GM18505 (cell line): ENCODE data around the gene GSK3B.
"Not testable (repeated sequence)": the region's sequence is repeated elsewhere in the genome, so short reads cannot be mapped to it uniquely, and the experiment has no call there.

Source experiments
- ATAC-seq: cut with Tn5 transposase; IDR thresholded peaks from one replicate; pipeline ENCODE4 v1.9.1; 2021; ENCODE audit not compliant: unreplicated experiment
- POLR2A ChIP-seq: IDR thresholded peaks from 4 replicates; pipeline ENCODE4 v1.6.1; 2011; ENCODE audit warnings: borderline replicate concordance; ENCODE audit not compliant: insufficient read depth, insufficient read length; ENCODE audit errors: extremely low read depth

Gene GSK3B

DNA sequence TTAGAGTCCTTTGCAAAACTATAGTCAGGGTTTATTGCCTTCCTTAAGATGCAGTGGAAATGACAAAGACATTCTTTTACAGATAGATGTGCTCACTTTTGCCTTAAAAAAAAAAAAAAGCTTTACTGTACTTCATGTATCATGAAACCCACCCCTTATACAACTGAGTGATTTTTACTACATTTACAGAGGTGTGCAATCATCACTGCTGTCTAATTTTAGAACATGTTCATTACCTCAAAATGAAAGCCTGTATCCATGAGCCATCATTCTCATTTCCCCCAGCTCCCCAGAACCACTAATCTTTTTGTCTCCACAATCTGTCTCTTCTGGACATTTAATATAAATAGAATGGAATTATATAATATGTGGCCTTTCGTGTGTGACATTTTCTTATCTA, 200.5 kb downstream of the GSK3B start:
- ATAC-seq, result no peak
- no peak for TF ChIP-seq POLR2A

DNA sequence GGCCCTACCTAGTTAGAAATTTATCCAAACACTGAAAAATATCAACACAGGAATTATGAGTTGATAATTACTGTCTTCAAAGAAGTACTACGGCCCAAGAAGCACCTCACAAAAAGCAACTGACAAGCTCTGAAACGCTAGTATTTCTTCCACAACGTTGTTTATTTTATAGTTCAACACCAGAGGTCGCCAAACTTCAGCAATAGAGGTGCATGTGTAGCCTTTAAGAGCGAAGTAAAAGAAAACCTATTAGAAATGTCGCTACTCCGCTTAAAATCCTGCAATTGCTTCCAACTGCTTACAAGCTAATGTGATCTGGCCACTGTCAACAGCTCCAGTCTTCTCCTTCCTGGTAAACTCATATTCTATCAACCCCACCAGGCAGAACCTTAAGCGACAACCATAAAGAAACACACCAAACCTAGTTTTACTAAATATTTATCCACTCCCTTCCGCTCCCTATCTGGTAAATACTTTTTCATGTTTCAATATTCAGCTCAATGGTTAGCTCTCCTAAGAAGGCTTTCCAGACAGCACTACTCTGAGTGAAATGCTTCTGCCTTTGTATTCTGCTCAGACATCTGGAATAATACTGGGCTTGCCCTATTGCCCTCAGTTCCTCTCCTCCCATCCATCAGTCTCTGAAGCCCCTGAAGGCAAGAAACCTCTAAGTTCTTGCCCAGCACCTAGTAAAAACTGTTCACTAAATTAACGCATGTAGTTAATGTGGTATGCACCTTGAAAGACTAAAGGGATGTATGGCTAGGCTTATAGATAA, 202.1 kb downstream of the GSK3B start:
- TF ChIP-seq POLR2A, result no peak
- ATAC-seq, result no peak

DNA sequence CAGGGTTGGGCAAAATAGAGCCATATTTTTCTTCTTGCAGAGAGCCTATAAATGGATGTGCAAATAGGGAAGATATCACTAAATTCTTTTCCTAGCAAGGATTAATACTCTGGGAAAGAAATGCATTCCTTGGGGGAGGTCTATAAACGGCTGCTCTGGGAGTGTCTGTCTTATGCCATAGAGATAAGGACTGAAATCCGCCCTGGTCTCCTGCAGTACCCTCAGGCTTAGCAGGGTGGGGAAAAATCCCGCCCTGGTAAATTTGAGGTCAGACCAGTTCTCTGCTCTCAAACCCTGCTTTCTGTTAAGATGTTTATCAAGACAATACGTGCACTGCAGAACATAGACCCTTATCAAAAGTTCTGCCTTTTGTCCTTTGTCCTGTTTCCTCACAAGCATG, 205.6 kb downstream of the GSK3B start:
- ATAC-seq, result not testable (repeated sequence)

DNA sequence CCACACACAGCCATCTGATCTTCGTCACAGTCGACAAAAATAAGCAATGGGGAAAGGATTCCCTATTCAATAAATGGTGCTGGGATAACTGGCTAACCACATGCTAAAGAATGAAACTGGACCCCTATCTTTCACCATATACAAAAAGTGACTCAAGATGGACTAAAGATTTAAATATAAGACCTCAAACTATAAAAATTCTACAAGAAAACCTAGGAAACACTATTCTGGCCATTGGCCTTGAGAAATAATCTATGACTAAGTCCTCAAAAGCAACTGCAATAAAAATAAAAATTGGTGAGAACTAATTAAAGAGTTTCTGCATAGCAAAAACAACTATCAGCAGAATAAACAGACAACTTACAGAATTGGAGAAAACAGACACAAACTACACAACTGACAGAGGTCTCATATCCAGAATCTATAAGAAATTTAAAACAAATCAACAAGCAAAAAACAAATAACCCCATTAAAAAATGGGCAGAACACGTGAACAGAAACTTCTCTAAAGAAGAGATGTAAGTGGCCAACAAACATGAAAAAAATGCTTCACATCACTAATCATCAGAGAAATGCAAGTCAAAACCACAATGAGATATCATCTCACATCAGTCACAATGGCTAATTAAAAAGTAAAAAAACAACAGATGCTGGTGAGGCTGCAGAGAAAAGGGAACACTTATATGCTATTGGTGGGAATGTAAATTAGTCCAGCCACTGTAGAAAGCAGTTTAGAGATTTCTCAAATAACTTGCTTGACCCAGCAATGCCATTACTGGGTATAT, 208.3 kb downstream of the GSK3B start:
- no peak for TF ChIP-seq POLR2A

DNA sequence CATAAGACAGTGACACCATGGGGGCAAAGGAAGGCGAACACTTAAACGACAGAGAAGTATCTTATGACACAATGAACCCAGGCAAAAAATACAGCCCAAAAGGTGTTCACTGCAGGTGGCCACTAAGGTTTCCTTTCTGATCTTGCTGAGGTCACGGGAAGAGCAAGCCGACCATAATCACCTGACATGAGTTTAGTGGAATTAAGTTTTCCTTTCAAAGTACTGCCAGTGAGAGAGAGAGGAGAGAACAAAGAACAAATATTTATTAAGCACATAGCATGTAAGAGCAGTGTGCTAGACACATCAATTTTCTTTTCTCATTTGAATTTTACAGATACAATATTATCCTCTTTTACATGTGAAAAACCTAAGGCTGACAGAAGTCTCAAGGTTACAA, 210.1 kb downstream of the GSK3B start:
- no peak for TF ChIP-seq POLR2A
- no peak for ATAC-seq

More for the DNA sequence above, 208.3 kb downstream of the GSK3B start:
- no peak for ATAC-seq

GRCh38 chr3:119883461-119884160, 210.6 kb downstream of the GSK3B start:
- no peak for TF ChIP-seq POLR2A
- no peak for ATAC-seq

- TF ChIP-seq POLR2A, result no peak
- ATAC-seq, result no peak
These were observed 213.3 kb downstream of the GSK3B start for GRCh38 chr3:119880966-119881365.

GRCh38 chr3:119873646-119874045, 220.6 kb downstream of the GSK3B start:
- no peak for TF ChIP-seq POLR2A
- no peak for ATAC-seq

DNA sequence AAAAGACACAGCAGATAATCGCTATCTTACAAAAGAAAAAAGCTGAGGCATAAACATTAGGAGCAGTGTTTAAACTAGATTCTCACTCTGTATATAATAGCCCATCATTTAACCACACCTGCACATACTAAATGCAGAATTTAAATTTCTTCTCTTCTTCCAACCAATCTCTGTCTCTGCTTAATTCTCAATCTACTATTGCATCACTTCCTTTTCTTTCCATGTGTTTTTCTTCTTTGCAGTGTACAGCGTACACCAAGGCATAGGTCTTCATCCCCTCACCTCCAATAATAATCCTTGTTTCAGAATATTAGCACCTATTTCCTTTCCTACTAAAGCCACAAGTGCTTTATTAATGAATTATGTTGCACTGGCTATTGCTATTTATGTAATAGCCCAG, 221.5 kb downstream of the GSK3B start:
- no peak for TF ChIP-seq POLR2A
- no peak for ATAC-seq

- TF ChIP-seq POLR2A, result no peak
- no peak for ATAC-seq
These were observed 222.7 kb downstream of the GSK3B start for GRCh38 chr3:119871571-119871970.

DNA sequence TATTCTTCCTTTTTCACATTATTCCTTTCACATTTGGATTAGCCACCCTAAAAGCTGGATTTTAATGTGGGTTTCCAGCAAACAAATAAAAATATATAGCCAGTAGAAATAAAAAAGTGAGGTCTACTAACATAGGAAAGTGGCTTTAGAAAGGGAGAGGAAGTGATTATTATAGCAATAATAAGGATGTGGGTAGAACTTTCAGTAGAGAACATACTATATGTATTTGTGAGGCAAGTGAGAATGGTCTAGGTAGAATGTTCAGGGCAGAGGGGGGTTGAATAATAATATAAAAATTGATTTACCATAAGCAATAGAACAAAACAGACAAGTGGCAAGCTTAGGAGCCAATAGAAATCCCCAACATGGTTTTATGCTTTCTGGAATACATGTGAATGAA, 223.7 kb downstream of the GSK3B start:
- no peak for ATAC-seq
- TF ChIP-seq POLR2A, result no peak

DNA sequence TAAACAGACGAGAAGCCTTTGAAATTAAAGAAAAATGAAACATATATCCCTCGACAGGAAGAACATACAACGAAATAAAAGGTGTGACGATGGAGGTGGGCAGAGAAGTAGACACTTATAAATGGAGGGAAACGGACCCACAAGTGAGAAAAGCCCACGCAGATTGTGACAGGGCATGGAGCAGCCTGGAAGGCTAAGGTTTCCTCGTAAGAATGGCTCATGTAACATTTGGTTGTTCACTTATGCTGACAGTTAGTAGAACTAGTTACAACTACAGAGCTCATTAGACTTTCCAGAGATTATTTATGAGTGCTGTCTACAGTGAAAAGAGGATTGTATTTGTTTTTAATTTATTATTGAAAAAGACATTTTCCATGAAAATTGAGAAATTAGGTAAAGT, 229.8 kb downstream of the GSK3B start:
- no peak for ATAC-seq
- no peak for TF ChIP-seq POLR2A

DNA sequence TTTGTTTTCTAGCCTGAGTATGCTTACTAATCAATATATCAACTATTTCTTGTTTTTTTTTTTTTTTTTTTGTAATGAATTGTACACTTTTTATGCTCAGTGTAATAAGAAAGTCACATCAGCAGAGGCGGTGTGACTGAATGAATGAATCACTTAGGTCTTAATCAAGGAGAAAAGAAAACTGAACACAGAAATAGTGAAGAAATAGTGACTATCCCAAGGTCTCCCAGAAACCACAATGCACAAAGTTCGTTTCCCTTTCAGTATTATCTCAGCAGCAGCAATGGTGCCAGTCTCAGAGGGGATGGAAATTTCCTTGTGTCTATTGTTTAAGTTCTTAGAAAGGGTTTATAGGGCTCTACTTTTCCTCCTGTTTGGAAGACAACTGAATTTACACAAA, 231.6 kb downstream of the GSK3B start:
- no peak for ATAC-seq
- no peak for TF ChIP-seq POLR2A

DNA sequence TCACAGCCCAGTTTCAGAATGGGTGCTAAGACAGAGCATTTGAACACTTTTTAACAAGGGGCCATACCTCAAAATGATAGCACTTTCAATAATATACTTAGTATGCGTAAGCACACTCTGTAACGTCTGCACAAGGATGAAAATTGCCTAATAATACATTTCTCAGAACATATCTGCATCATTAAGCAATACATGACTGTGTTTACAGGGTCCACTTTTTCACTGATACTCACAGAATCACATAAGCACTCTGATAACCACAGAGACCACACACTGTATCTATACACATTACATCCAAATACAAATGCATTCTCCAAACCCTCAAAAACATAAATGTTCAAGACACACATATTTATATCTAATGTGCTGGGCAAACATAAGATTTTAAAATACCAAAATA, 232.6 kb downstream of the GSK3B start:
- ATAC-seq, result no peak
- no peak for TF ChIP-seq POLR2A
